Gastrocnemius medialis (tissue), 4 donors: ENCODE data around the gene MYCN.

Source experiments
- CTCF ChIP-seq, 5 experiments: fragments of 450-650 bp in 3 of 5; fragments of 200-600 bp in 2 of 5; sonication (generic) in 2 of 5; IDR thresholded peaks in 4 of 5; conservative IDR thresholded peaks in 1 of 5; 1 replicate in 4 of 5; 2 replicates in 1 of 5; pipeline ENCODE4 v1.5.1; 2016 to 2019; ENCODE audit warnings: antibody characterized with exemption in 5 of 5, mild to moderate bottlenecking in 3 of 5, moderate library complexity in 3 of 5
- POLR2A ChIP-seq, 2 donors: fragments of 450-650 bp; IDR thresholded peaks; one replicate each; pipeline ENCODE4 v1.6.1; 2017; ENCODE audit warnings: antibody characterized with exemption in 2 of 2, mild to moderate bottlenecking in 2 of 2, moderate library complexity in 2 of 2

- TF ChIP-seq CTCF (IDR thresholded peaks at IDR 0.05 in 4 of 5, conservative IDR thresholded peaks at IDR 0.05 in 1 of 5) (no peak), POLR2A (IDR thresholded peaks at IDR 0.05) (no peak)
These were observed 13.7 kb downstream of the MYCN start for GRCh38 chr2:15953891-15954680.
